HG03060 (cell line): ENCODE data around the gene CPEB3.
A peak's percentile ranks its signal among the peaks of the same experiment; 100 is the strongest.

Experiments used
- ATAC-seq: cut with Tn5 transposase; IDR thresholded peaks from one replicate; pipeline ENCODE4 v1.9.1; 2021; ENCODE audit warnings: low read depth, moderate number of reproducible peaks; ENCODE audit not compliant: unreplicated experiment

CPEB3 gene

DNA sequence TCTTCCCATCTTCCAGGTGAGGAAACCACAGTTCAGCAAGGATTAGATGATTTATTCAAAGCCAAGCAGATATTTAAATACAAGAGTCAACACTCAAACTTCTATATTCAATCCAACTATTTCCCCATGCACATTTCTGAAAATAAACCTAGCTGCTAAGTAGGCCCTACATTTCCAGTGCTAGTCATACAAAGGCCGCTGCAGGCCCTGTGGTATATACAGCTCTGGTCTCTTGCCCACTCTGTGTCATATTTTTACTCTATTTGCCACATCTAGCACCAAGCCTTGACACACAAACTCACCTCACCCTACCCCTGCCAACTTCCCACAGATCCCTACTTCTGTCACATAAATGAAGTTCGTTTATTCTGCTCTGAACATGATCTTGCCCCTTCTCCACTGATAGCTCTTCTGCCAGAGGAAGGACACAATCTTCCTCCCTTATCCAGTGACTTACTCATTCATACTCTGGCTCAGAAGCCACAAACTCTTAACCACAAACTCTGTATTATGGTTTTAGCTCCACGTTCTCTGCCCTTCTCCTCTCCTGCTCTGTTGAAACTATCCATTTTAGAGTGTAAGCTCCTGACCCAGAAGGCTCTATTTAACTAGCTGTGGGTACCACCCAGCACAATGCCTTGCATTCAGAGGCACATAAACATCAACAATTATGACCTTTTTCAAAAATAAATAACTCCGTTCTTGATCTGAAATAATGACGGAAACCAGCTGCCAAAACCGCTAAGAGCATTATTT, 180.7 kb downstream of the CPEB3 start:
- no peak for ATAC-seq

DNA sequence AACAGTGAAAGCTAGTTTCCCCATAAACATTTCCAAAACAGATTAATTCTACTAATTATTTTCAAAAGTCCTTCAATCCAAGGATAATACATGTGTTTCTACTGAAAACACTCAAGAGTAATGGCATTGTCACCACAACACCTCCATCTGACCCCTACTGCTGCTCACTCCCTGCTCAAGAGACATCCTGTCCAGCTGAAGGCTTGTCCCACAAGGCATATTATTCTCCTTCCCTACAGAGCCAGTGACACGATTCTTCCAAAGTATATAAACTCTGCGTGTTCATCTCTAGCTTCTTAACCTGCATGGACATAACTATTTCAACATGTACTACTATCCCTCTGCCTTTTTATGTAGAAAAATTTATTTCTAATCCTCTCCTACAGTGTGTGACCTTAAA, 182.1 kb downstream of the CPEB3 start:
- ATAC-seq, result no peak

DNA sequence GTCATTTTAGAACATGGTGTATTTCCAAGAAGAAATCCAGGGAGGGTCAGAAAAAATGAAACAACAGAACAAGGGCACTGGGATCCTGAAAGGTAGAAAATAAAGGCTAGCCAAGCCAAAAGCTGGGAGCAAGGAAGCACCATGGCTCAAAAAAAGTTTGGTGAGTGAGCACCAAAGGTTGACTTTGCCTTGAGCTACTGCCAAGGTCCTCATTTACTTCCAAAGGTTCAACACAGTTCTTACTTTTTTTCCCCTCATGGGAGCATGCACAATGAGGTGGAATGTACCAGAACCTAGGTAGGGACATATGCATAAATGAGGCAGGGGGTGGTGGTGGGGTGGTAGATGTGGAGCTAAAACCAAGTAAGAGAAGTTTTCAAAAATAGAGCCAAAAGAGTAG, 182.8 kb downstream of the CPEB3 start:
- no peak for ATAC-seq

DNA sequence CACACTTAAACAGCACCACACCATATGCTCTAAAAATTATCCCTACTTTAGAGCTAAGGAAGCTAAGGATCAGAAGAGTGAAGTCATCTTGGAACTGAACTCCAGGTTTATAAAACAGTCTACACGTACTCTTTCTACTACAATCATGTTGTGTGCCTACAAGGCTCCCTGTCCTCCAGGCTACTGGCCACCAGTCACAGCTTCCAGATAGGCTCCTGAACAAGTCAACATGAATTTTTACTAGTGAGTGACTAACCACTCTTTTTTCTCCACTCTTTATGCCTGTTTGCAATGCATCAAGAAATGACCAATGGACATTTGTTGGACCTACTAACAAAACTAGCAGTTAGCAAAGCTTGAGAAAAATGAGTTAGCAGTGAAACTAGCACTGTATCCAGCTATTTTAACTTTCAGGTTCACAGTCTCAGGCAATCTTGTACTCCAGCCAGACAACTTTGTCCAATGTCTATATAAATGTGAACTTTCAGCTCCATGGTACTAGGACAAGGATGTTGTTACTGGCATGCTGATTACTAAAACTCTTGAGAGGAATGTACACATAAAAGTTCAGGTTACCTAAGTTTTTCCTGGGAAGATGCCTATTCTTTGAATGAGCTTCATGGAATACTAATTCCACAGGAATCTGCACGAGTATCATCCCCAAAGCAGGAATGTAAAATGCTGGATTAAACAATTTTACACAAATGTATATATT, 187.3 kb downstream of the CPEB3 start:
- ATAC-seq, result no peak

DNA sequence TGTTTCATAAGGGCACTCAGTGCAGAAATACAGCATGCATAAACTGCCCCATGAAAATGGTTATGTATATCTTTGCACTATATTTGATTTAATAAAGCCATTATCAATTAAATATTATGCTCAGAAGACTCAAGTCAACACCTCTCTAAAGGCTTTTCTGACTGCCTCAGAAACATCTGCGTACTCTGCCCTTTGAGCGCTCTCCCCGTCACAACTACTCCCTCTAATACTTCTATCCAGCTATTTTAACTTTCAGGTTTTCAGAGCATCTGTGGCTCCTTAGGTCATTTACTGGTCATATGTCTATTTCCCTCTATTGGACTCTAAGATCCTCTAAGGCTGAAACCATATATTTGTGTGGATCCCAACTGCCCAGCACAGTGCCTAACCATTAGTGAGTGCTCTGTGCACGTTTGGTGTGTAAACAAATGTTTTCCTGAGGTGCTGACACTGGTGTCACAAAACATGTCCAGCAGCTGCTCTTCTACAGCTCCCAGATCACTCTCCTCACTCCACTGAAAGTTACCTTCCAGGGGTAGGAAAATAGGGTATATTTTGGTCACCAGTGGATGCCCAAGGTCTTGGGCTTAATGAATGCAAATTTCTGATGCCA, 188.2 kb downstream of the CPEB3 start:
- ATAC-seq, result no peak

DNA sequence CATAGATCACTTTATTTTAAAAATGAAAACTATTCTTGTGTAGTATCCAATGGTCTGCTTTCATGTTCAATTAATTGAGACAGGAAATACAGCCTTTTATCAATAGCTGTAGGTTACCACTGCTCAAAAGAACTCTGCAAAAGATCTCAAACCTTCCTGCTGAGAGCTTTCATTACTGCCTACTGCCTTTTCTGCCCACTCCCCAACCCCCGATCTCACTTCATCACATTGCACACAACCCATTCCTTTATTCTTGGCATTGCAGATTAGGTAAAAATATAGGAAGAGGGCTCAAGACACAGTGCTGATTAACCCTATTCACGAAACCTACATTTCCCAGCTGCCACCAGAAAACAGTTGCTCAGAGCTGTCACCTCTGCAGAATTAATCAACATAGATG, 195.9 kb downstream of the CPEB3 start:
- no peak for ATAC-seq

DNA sequence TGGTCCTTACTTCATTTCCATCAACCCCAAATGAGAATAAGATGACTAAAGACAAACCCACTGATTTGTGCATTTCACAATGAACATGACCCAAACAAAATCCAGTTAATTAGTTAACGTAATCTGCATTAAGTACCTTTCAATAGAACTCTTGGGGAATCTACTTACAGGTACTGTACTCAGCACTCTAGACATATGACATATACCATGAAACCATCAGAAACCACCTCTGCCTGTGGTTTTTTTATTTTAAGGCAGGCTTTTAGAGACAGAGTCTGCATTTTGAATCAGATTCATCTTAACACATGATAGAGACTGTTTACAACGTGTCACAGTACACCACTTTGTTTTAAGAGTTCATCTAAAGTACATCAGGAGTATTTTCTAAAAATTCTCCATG, 198.9 kb downstream of the CPEB3 start:
- ATAC-seq, result no peak

DNA sequence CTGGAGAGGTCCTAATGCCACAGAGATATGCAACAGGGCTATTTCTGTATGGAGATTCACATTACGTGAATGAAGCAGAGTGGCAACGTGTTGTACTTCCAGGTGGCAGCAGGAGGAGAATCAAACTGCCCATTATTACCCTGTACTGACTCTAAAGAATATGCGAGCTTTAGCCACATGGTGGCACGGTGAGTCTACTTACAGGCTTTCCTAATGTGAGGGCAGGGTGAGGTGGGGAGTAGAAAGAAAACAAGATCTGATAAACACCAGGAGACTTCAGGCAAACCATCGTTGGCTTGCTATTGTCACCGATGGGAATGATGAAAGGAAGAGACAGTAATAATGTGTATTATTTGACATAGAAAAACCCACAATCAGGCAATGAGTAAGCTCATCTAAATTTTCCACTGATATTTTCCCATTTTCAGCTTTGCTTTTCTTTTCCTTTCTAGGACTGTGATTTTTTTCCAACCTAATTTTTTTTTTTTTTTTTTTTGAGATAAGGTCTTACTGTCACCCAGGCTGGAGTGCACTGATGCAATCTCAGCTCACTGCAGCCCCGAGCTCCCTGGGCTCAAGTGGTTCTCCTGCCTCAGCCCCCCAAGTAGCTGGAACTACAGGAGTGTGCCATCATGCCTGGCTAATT, 203.0 kb downstream of the CPEB3 start:
- ATAC-seq, result peak; percentile 71

DNA sequence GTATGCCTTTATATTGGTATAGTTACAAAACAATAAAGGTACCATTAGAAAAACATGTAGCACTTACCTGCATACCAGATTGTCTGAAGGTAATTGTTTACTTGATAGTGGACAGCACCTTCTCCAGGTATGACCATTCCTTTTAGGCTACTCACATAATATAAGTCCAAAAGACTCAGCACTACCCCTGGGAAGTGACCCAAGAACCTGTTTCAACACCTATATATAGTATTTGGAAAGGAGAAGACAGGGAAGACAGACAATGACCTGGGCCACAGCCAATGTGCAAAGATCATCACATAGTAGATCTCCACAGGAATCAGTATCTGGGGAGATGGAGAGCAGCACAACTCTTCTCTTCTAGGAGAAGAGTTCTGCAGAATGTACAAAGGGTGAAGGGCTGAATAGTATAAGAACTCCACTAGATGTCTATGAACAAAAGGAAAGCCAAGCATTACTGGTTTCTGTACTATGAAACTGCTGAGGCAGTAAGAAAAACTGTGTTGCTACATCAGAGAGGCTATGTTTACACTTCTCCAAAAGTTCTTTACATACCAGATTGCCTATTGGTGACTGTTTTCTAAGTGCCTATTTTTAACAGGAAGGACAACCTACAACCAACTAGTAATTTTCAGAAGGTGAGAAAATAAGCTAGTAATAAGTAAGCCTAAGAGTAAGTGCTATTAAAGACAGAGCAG, 208.1 kb downstream of the CPEB3 start:
- no peak for ATAC-seq

DNA sequence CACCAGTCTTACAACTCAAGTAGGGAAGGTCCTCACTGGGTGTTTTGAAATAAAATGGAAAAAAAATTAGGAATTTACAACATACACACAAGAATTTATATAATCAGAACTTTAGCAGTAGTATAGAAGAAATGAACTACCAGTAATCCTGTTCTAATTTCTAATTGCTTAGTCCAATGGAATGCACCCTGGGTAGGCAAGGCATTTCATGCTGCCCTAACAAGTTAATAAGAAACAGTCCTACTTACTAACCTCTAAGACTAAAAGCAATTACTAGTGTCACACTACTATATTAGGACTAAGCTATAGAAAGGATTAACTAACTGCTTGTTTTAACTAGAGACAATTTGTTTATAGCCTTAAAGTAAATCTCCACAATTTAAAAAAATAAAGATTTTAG, 209.2 kb downstream of the CPEB3 start:
- no peak for ATAC-seq

DNA sequence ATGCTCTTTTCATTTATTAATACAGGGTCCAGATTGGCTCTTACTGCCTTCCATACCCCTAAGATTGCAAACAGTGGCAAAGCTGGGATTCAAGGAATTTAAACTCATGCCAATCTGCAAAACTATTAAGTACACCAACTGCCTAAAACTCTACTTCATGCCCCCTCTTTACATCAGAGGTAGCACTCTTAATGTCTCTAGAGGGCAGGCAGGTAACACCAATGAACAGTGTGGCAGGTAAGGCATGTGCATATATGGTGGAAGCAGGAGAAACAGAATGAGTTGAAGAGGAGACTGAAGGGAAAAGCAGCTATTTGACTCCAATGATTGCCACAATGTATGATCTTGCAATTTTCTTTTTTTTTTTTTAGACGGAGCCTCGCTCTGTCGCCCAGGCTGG, 210.6 kb downstream of the CPEB3 start:
- ATAC-seq, result no peak

DNA sequence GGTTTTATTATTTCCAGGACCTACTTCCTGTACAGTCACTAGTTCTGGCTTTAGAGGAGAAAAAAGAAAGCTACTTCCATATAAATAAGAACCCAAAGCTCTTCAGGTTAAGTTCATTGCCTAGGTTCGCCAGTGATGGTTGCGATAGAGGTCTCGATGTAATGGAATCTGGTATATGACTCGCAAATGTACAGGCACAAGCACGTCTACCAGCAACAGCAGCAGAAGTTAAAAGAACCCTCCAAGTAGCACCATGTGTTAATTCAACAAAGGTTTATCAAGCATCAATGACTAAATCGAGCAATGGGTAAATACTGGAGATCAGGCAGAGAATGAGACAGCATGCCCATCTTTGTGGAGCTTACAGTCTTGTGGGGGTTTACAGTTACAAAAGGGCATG, 211.9 kb downstream of the CPEB3 start:
- ATAC-seq, result no peak

DNA sequence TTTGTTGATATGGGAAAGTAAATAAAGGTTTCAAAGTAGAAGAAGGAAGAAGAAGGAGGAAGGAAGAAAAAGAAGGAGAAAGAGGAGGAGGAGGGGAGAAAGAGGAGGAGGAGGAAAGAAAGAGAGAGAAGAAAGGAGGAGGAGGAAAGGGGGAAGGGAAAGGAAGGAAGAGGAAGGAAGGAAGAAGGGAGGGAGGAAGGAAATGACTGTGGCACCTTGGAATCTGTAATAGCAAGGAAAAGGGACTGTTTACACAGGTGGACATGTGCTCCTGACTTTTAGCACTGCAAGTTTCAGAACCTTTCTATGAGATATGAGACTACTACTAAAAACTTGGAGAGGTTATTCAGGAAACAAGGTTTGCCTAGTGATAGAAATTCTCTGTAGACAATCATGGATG, 214.2 kb downstream of the CPEB3 start:
- no peak for ATAC-seq

DNA sequence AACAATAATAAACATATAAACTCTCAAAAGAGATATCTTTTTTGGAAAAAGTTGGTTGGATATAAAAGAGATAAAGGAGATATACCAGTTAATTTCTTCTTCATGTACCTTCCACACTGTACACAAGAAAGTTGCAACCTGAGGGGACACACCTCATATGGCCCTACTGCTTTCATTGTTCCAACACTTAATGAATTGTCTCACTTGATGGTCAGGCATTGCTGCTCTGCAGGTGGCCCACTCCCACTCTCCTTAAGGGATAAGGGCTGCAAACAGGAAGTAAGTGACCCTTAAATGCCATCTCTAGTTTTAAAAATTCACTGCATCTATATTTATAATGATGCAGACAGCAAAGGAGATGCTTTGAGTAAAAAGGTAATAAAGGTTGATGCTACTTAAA, 215.0 kb downstream of the CPEB3 start:
- no peak for ATAC-seq

DNA sequence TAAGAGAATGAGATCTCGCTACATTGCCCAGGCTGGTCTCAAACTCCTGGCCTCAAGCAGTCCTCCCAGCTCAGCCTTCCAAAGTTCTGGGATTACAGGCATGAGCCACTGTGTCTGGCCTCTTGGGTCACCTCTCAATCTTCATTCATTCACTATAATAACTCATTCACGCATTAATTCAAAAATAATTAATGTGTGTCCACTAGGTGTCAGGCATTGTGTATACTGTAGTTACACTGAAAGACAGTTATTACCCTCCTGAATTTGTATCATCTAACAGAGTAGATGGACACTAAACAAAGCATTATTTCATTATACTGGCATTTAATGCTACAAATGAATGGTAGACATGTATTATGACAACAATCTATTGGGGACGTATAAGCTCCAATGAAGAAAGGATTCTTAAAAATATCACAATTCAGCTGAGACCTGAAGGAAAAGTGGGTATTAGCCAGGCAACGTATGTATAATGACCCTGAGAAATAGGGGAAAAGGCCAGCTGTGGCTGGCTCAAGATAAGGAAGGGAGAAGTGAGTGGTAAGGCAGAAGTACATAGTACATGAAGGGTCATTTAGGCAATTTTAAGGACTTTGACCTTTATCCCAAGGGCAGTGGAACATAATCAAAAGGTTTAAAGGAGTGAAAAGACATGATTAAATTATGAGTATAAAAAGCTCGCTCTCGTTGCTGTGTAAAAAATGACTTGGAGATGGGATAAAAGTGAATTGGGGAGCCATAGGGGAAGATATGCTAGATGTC, 216.6 kb downstream of the CPEB3 start:
- no peak for ATAC-seq

DNA sequence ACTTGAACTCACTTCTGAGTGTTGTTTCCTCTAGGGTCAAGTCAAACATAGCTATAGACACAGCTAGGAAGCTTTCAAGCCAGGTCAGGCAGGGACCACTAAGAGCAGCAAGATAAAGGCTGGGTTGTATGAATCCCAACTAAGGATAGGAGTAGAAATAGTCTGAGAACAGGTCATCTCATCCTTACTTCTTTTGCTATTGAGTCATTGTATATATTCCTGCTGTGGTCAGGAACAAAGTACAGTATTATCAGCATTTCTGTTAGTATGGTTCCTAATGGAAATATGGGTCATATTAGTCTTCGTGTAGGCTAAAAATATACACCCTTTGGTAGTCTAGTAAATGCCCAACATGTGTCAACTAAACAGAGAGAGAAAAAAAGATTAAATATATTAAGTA, 222.0 kb downstream of the CPEB3 start:
- no peak for ATAC-seq

DNA sequence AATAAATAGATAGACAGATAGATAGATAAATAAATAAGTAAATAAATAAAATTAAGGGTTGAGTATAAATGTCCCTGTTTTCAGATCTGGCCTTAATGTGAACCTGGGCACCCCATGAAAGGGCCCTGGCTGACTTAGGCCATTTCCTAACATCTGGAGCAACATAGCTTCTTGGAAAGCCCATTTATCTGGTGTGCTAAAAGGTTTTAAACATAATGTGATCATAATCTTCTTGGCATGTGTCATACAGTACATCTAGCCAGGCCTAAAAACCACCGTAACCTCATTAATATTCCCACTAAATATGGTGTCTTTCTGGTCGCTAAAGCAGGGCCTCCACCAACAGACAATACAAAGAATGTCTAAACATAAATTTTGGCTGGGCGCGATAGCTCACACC, 224.5 kb downstream of the CPEB3 start:
- ATAC-seq, result no peak

DNA sequence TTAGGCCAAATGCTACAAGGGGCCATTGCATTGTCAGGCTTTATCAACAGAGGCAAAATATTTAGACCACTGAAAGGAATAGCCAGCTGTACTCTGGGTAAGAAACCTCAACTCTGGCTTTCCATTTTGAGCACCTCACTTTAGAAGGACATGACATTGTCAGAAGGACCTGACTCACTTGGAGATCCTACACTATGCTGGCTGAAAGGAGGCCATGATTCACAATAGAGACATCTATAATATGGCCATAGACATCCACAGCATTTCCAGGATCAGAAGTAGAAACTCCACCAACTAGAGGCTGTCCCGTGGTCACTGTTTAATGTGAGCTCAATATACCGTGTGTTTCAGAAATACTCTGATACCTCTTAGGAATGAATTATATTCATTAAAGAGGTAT, 226.4 kb downstream of the CPEB3 start:
- no peak for ATAC-seq

DNA sequence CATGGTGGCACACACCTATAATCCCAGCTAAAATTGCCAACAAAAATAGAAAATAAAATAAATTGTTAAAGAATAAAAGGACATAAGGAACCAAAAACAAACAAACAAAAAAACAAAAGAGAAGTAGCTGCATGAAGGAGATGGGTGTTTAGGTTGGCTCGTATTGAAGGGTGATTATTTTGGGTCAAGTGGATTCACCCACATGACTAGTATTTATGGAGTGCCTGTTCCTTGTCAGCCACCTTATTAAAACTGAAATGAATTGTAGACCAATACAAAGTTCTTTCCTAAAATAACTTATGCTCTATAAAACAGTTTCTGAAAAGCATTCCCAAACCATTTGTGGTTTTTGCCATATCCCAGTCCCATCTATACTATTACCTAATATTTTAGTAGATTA, 228.6 kb downstream of the CPEB3 start:
- ATAC-seq, result no peak

DNA sequence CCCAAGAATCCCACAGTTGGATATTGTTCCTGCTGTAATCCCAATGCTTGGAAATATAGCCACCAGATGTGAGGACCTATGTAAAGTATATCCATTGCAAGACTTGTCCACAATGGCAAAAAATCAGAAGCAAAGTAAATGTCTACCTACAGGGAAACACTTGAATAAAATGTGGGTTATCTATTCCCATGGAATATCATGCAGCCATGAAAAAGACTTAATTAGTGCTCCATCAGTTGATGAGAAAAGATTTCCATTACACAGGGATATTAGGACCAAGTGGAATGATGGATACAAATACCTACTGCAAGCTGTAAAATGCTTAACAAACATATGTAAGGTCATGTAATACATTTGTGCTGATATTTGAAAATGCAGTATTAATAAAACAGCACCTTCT, 236.1 kb downstream of the CPEB3 start:
- no peak for ATAC-seq
